Thyroid gland (tissue), 4 donors: Measurements from ENCODE around the gene PCNX1. TPM values are rescaled to one million over a fixed set of nuclear protein-coding genes. Genes with fewer than 3 reads are reported as not detected.

Source experiments
- DNase-seq, 2 donors: peaks; one replicate each; pipeline ENCODE4 v3.0.0-alpha.2; 2019
- H3K27ac ChIP-seq, 3 donors: fragments of 200-600 bp; sonication (generic); 1 replicate in 2 of 3; 2 replicates in 1 of 3; pipeline ENCODE4 v1.5.1; 2016 to 2019; ENCODE audit warnings: mild to moderate bottlenecking in 1 of 3, moderate library complexity in 1 of 3
- H3K27me3 ChIP-seq: fragments of 200-600 bp; sonication (generic); one replicate; pipeline ENCODE4 v1.5.1; 2019
- H3K36me3 ChIP-seq, 2 donors: fragments of 200-600 bp; sonication (generic); one replicate each; pipeline ENCODE4 v1.5.1; 2016 to 2019
- H3K4me1 ChIP-seq, 2 donors: fragments of 200-600 bp; sonication (generic); one replicate each; pipeline ENCODE4 v1.5.1; 2017 to 2019
- H3K4me3 ChIP-seq, 3 donors: fragments of 200-600 bp; sonication (generic); replicated peaks in 1 of 3; 1 replicate in 2 of 3; 2 replicates in 1 of 3; pipeline ENCODE4 v1.5.1; 2016; ENCODE audit warnings: mild to moderate bottlenecking in 1 of 3
- H3K9me3 ChIP-seq: fragments of 200-600 bp; sonication (generic); one replicate; pipeline ENCODE4 v1.5.1; 2017
- CTCF ChIP-seq, 6 experiments: fragments of 200-600 bp in 3 of 6; fragments of 450-650 bp in 3 of 6; sonication (generic) in 3 of 6; IDR thresholded peaks; one replicate each; pipeline ENCODE4 v1.5.1; 2016 to 2019; ENCODE audit warnings: antibody characterized with exemption in 6 of 6, mild to moderate bottlenecking in 2 of 6, inconsistent platforms in 1 of 6, moderate library complexity in 1 of 6
- POLR2A ChIP-seq, 2 donors: fragments of 450-650 bp; IDR thresholded peaks; one replicate each; pipeline ENCODE4 v1.6.1; 2017; ENCODE audit warnings: antibody characterized with exemption in 2 of 2, mild to moderate bottlenecking in 2 of 2, moderate library complexity in 1 of 2
- WGBS, 2 donors: methylation state at CpG; one replicate each; pipeline ENCODE4 v1.1.5; 2017; 5-methylcytosine and 5-hydroxymethylcytosine counted together
- intact Hi-C: fragments of 100-400 bp; cut with DNase I; formaldehyde crosslinking; loops from one replicate; pipeline ENCODE4 v1.15.1; 2023
- total RNA-seq, 4 donors: library from RNA; depleted of rRNA; stranded (reverse); fragments of >200 nt; gene quantifications; one replicate each; pipeline ENCODE4 v1.2.3, GENCODE V29; 2016

PCNX1 gene
- total RNA-seq, 4 donors from 2014 or later = 43.8 to 78.5 (median 69.7) TPM

GRCh38 chr14:71117839-71118743 lies 210.8 kb downstream of the PCNX1 start:
- Histone ChIP-seq H3K4me3 (no peak overlapping the region), H3K36me3 (no peaks in the 10 kb centered on the region), H3K9me3 (no peaks in the 10 kb centered on the region), H3K27ac (no peak overlapping the region), H3K4me1 (no peaks in the 10 kb centered on the region), H3K27me3 (no peaks in the 10 kb centered on the region)
- WGBS, 2 donors = 86 to 91% methylated on average over 10 of the region's 10 CpGs
- intact Hi-C loops = no loop called here
- no peak for DNase-seq
- TF ChIP-seq CTCF (IDR thresholded peaks at IDR 0.05) (no peak), POLR2A (IDR thresholded peaks at IDR 0.05) (no peak)

GRCh38 chr14:71119075-71119474 lies 211.8 kb downstream of the PCNX1 start:
- no peak for DNase-seq
- intact Hi-C loops = no loop called here
- H3K27me3 ChIP-seq = no peaks in the 10 kb centered on the region
- no peak overlapping the region for H3K4me3 ChIP-seq
- H3K36me3 ChIP-seq = no peaks in the 10 kb centered on the region
- no peak overlapping the region for H3K27ac ChIP-seq
- no peaks in the 10 kb centered on the region for H3K9me3 ChIP-seq
- TF ChIP-seq POLR2A (IDR thresholded peaks at IDR 0.05) = no peak
- TF ChIP-seq CTCF (IDR thresholded peaks at IDR 0.05) = no peak
- no peaks in the 10 kb centered on the region for H3K4me1 ChIP-seq
- WGBS, 2 donors = 100% methylated on average over 1 of the region's 1 CpG

GRCh38 chr14:71119832-71120231 lies 212.6 kb downstream of the PCNX1 start:
- Histone ChIP-seq H3K4me3 (no peak overlapping the region), H3K27me3 (no peaks in the 10 kb centered on the region), H3K9me3 (no peaks in the 10 kb centered on the region), H3K27ac (no peak overlapping the region), H3K4me1 (no peaks in the 10 kb centered on the region), H3K36me3 (no peaks in the 10 kb centered on the region)
- intact Hi-C loops = no loop called here
- 81 to 96% methylated on average over 1 of the region's 1 CpG for WGBS, 2 donors
- no peak for TF ChIP-seq POLR2A (IDR thresholded peaks at IDR 0.05)
- TF ChIP-seq CTCF (IDR thresholded peaks at IDR 0.05) = no peak
- no peak for DNase-seq

GRCh38 chr14:71121001-71121400 lies 213.7 kb downstream of the PCNX1 start:
- TF ChIP-seq CTCF (IDR thresholded peaks at IDR 0.05) (no peak), POLR2A (IDR thresholded peaks at IDR 0.05) (no peak)
- no peaks in the 10 kb centered on the region for H3K4me1 ChIP-seq
- H3K4me3 ChIP-seq = no peak overlapping the region
- intact Hi-C loops = no loop called here
- H3K27me3 ChIP-seq = no peaks in the 10 kb centered on the region
- no peaks in the 10 kb centered on the region for H3K9me3 ChIP-seq
- no peaks in the 10 kb centered on the region for H3K36me3 ChIP-seq
- H3K27ac ChIP-seq = no peak overlapping the region
- WGBS, 2 donors = 80 to 100% methylated on average over 1 of the region's 1 CpG
- DNase-seq = no peak

- intact Hi-C loops = no loop called here
- TF ChIP-seq POLR2A (IDR thresholded peaks at IDR 0.05) (no peak), CTCF (IDR thresholded peaks at IDR 0.05) (no peak)
Measured at GRCh38 chr14:71121711-71122110, 214.5 kb downstream of the PCNX1 start.

More at GRCh38 chr14:71121711-71122110, 214.5 kb downstream of the PCNX1 start:
- Histone ChIP-seq H3K4me1 (no peaks in the 10 kb centered on the region), H3K27me3 (no peaks in the 10 kb centered on the region), H3K9me3 (no peaks in the 10 kb centered on the region), H3K27ac (no peak overlapping the region), H3K36me3 (no peaks in the 10 kb centered on the region), H3K4me3 (no peak overlapping the region)
- WGBS, 2 donors = 92 to 95% methylated on average over 5 of the region's 5 CpGs
- no peak for DNase-seq
